Measurements from ENCODE around the gene GOLPH3L. TPM values are rescaled to one million over a fixed set of nuclear protein-coding genes. Genes with fewer than 3 reads are reported as not detected.
"Not testable (repeated sequence)": the region's sequence is repeated elsewhere in the genome, so short reads cannot be mapped to it uniquely, and the experiment has no call there.

GOLPH3L gene
- total and polyA plus RNA-seq, 12 donors = 6.7 to 98.3 (median 24.6) TPM

- intact Hi-C loops (cut with DNase I) = no loop called here
- H3K4me1 ChIP-seq (replicated peaks in 1 of 2) = peaks cover 13 to 16% of the 10 kb centered on the region in 2 donors
- WGBS, 4 donors = 83 to 91% (median 87%) methylated on average over 2 of the region's 2 CpGs
- no peaks in the 10 kb centered on the region for H3K36me3 ChIP-seq (replicated peaks in 1 of 2)
- TF ChIP-seq POLR2A (IDR thresholded peaks at IDR 0.05) (no peak), CTCF (IDR thresholded peaks at IDR 0.05) (no peak)
- peak overlapping the region; percentile 78 to 96 (median 85) for H3K27ac ChIP-seq
- no peak for DNase-seq
- no peaks in the 10 kb centered on the region for H3K27me3 ChIP-seq
- no peaks in the 10 kb centered on the region for H3K9me3 ChIP-seq (replicated peaks in 1 of 3)
- no peak overlapping the region for H3K4me3 ChIP-seq
Measured at GRCh38 chr1:150604226-150604588, 92.7 kb downstream of the GOLPH3L start.

DNA sequence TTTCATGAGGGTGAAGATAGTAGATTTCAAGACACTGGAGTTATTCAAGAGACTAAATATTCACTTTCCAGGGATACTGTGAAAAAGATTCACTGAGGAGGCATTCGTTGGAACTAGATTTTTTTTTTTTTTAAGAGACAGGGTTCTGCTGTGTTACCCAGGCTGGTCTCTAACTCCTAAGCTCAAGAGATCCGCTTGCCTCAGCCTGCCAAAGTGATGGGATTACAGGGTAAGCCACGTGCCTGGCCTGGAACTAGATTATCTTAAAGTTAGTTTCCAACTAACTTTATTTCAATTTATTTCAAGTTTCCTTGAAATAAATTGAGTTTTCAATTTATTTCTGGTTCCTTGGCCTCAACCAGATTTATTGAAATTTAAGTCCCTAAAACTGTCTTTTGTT lies 93.2 kb downstream of the GOLPH3L start:
- intact Hi-C loops (cut with DNase I) = no loop called here
- H3K27ac ChIP-seq = peak overlapping the region; percentile 78 to 96 (median 85)

GRCh38 chr1:150602372-150602771 lies 94.6 kb downstream of the GOLPH3L start:
- H3K36me3 ChIP-seq (replicated peaks in 1 of 2); DNase-seq; H3K27me3 ChIP-seq; intact Hi-C loops (cut with DNase I); H3K4me3 ChIP-seq; H3K9me3 ChIP-seq (replicated peaks in 1 of 3); H3K27ac ChIP-seq: not testable (repeated sequence)
- WGBS, 4 donors = 80 to 88% (median 83%) methylated on average over 12 of the region's 12 CpGs
- peaks cover 13 to 14% of the 10 kb centered on the region in 2 donors for H3K4me1 ChIP-seq (replicated peaks in 1 of 2)

More for the DNA sequence above, 93.2 kb downstream of the GOLPH3L start:
- H3K36me3 ChIP-seq (replicated peaks in 1 of 2) = no peaks in the 10 kb centered on the region
- H3K27me3 ChIP-seq = no peaks in the 10 kb centered on the region
- H3K4me1 ChIP-seq (replicated peaks in 1 of 2) = peaks cover 13 to 14% of the 10 kb centered on the region in 2 donors
- no peak for TF ChIP-seq CTCF (IDR thresholded peaks at IDR 0.05)
- no peak for TF ChIP-seq POLR2A (IDR thresholded peaks at IDR 0.05)
- WGBS, 4 donors = 89 to 92% (median 91%) methylated on average over 3 of the region's 3 CpGs
- no peak overlapping the region for H3K4me3 ChIP-seq
- no peaks in the 10 kb centered on the region for H3K9me3 ChIP-seq (replicated peaks in 1 of 3)
- no peak for DNase-seq

DNA sequence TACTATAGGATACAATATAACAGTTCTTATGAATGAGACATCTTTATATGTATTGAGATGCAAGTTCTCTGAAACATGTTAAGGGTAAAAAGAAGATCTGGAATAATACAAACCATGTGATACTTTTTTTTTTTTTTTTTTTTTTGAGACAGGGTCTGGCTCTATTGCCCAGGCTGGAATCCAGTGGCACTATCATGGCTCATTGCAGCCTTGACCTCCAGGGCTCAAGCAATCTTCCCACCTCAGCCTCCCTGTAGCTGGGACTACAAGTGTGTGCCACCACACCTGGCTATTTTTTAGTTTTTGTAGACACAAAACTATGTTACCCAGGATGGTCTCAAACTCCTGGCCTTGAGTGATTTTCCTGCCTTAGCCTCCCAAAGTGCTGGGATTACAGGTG lies 95.4 kb downstream of the GOLPH3L start:
- Histone ChIP-seq H3K4me3 (no peak overlapping the region), H3K27me3 (no peaks in the 10 kb centered on the region), H3K9me3 (replicated peaks in 1 of 3) (no peaks in the 10 kb centered on the region), H3K4me1 (replicated peaks in 1 of 2) (peaks cover 13 to 14% of the 10 kb centered on the region in 2 donors), H3K36me3 (replicated peaks in 1 of 2) (no peaks in the 10 kb centered on the region), H3K27ac (peak overlapping the region in 1 of 5 donors; percentile 24)
- no peak for DNase-seq
- intact Hi-C loops (cut with DNase I) = no loop called here
- no peak for TF ChIP-seq CTCF (IDR thresholded peaks at IDR 0.05)
- no peak for TF ChIP-seq POLR2A (IDR thresholded peaks at IDR 0.05)

GRCh38 chr1:150598346-150598745 lies 98.6 kb downstream of the GOLPH3L start:
- H3K9me3 ChIP-seq (replicated peaks in 1 of 3); H3K36me3 ChIP-seq (replicated peaks in 1 of 2); H3K4me3 ChIP-seq; H3K4me1 ChIP-seq (replicated peaks in 1 of 2); intact Hi-C loops (cut with DNase I); H3K27me3 ChIP-seq: not testable (repeated sequence)
- peak overlapping the region in 1 of 5 donors; percentile 40 for H3K27ac ChIP-seq
- WGBS, 4 donors = 59 to 73% (median 62%) methylated on average over 4 of the region's 4 CpGs
- peak in 1 of 7 donors; percentile 13 for DNase-seq
